Measurements from ENCODE around the gene TAF11L4.

- TF ChIP-seq CTCF (IDR thresholded peaks at IDR 0.05; ENCODE audit: insufficient read depth, low read depth, low read length) (no peak), EZH2 (IDR thresholded peaks at IDR 0.05; ENCODE audit: insufficient read depth, low read length) (no peak)
Measured at GRCh38 chr5:17481378-17481777, 40.2 kb upstream of the TAF11L4 start.

Measured in astrocyte (in vitro differentiated cells and primary cell).